GM19238 (cell line): Measurements from ENCODE around the gene PARD6B.

Experiments
- DNase-seq: peaks from one replicate; pipeline ENCODE4 v3.0.0; 2011; ENCODE audit warnings: low spot score; ENCODE audit not compliant: insufficient read length

The PARD6B gene

GRCh38 chr20:50723672-50724071 is 7.7 kb upstream of the PARD6B start:
- DNase-seq: no peak

- no peak for DNase-seq
Measured at GRCh38 chr20:50724112-50724725, 7.2 kb upstream of the PARD6B start.

GRCh38 chr20:50724851-50725723 is 6.3 kb upstream of the PARD6B start:
- no peak for DNase-seq

GRCh38 chr20:50725724-50726005 is 5.7 kb upstream of the PARD6B start:
- no peak for DNase-seq

GRCh38 chr20:50726955-50727791 is 4.2 kb upstream of the PARD6B start:
- no peak for DNase-seq

GRCh38 chr20:50727792-50728485 is 3.4 kb upstream of the PARD6B start:
- no peak for DNase-seq

GRCh38 chr20:50728486-50728980 is 2.8 kb upstream of the PARD6B start:
- DNase-seq: no peak

GRCh38 chr20:50728981-50729874 is 2.2 kb upstream of the PARD6B start:
- DNase-seq: no peak

- no peak for DNase-seq
Measured at GRCh38 chr20:50729901-50730764, 1.2 kb upstream of the PARD6B start.

GRCh38 chr20:50730765-50731054 is 670 bp upstream of the PARD6B start:
- no peak for DNase-seq

GRCh38 chr20:50731930-50732690 is 730 bp downstream of the PARD6B start:
- no peak for DNase-seq

- DNase-seq: no peak
Measured at GRCh38 chr20:50733644-50734349, 2.4 kb downstream of the PARD6B start.

GRCh38 chr20:50734730-50735679 is 3.6 kb downstream of the PARD6B start:
- no peak for DNase-seq

- DNase-seq: no peak
Measured at GRCh38 chr20:50735813-50736212, 4.4 kb downstream of the PARD6B start.

GRCh38 chr20:50737352-50737751 is 6.0 kb downstream of the PARD6B start:
- no peak for DNase-seq

- DNase-seq: no peak
Measured at GRCh38 chr20:50743087-50743486, 11.7 kb downstream of the PARD6B start.

- DNase-seq: no peak
Measured at GRCh38 chr20:50744143-50744792, 12.9 kb downstream of the PARD6B start.
